Loucy (cell line): ENCODE data around the gene BANP.

Experiments used
- CTCF ChIP-seq: fragments of 200-600 bp; sonication (generic); conservative IDR thresholded peaks from 2 replicates; pipeline ENCODE4 v1.5.1; 2014; ENCODE audit warnings: mild to moderate bottlenecking, antibody characterized with exemption, low read length
- EZH2phosphoT487 ChIP-seq: fragments of 200-600 bp; IDR thresholded peaks from 2 replicates; pipeline ENCODE4 v1.6.1; 2018; ENCODE audit warnings: antibody characterized with exemption, mild to moderate bottlenecking, moderate library complexity, borderline replicate concordance

- TF ChIP-seq CTCF (no peak), EZH2phosphoT487 (no peak)
Measured at GRCh38 chr16:87978127-87978526, 26.9 kb downstream of the BANP start.
